K562 (cell line): ENCODE measurements around the gene SEC24C. TPM values are rescaled to one million over a fixed set of nuclear protein-coding genes. Genes with fewer than 3 reads are reported as not detected.

ENCODE experiments used
- CBX8 ChIP-seq: fragments of 200-600 bp; sonication (generic); IDR thresholded peaks from 2 replicates; pipeline ENCODE4 v1.6.1; 2012; ENCODE audit warnings: borderline replicate concordance, mixed run types, low read depth, mild to moderate bottlenecking, moderate library complexity, mixed read lengths, low read length, control low read depth, inconsistent platforms; ENCODE audit not compliant: poor library complexity, severe bottlenecking; ENCODE audit errors: extremely low read depth
- CHD4 ChIP-seq: fragments of 200-600 bp; sonication (generic); IDR thresholded peaks from 3 replicates; pipeline ENCODE4 v1.6.1; 2012; ENCODE audit warnings: low read depth, mild to moderate bottlenecking, mixed read lengths, low read length, inconsistent platforms; ENCODE audit not compliant: insufficient read depth, insufficient replicate concordance, poor library complexity, severe bottlenecking
- ETV1 ChIP-seq: fragments of 450-650 bp; conservative IDR thresholded peaks from 2 replicates; pipeline ENCODE4 v1.6.1; 2016; ENCODE audit warnings: missing genetic modification characterization, control low read depth, low read depth, missing compliant biosample characterization
- MLX ChIP-seq, 2 experiments: fragments of 450-650 bp in 1 of 2; sonication (generic) in 1 of 2; formaldehyde crosslinking; conservative IDR thresholded peaks; 2 replicates each; pipeline versions ENCODE4 v1.4.0 to v1.8.1; 2020 to 2022; ENCODE audit warnings: mild to moderate bottlenecking in 1 of 2, missing genetic modification reagents in 1 of 2
- NFE2L1 ChIP-seq: fragments of 450-650 bp; IDR thresholded peaks from 2 replicates; pipeline ENCODE4 v1.6.1; 2016; ENCODE audit warnings: missing genetic modification characterization, low read depth, mild to moderate bottlenecking, missing compliant biosample characterization, moderate library complexity, borderline replicate concordance
- NR3C1 ChIP-seq: sonication (generic); formaldehyde crosslinking; IDR thresholded peaks from 2 replicates; pipeline ENCODE4 v1.8.1; 2022; ENCODE audit warnings: missing genetic modification reagents
- PTBP1 ChIP-seq: fragments of 200-400 bp; formaldehyde crosslinking; IDR thresholded peaks from 2 replicates; pipeline ENCODE4 v1.6.1; 2017; ENCODE audit warnings: low read depth, low read length
- SMAD4 ChIP-seq: fragments of 250-450 bp; sonication (Bioruptor Pico); conservative IDR thresholded peaks from 2 replicates; pipeline ENCODE4 v1.8.0; 2021; ENCODE audit warnings: inconsistent platforms, mild to moderate bottlenecking, moderate library complexity
- SRSF3 ChIP-seq: fragments of 200-400 bp; formaldehyde crosslinking; IDR thresholded peaks from 2 replicates; pipeline ENCODE4 v1.6.1; 2016; ENCODE audit warnings: mild to moderate bottlenecking, low read length, moderate library complexity; ENCODE audit not compliant: insufficient read depth
- ZNF174 ChIP-seq: fragments of 250-450 bp; sonication (Bioruptor Pico); IDR thresholded peaks from 2 replicates; pipeline ENCODE4 v1.4.0; 2020; ENCODE audit warnings: mild to moderate bottlenecking
- ZNF277 ChIP-seq: fragments of 250-450 bp; sonication (Bioruptor Pico); IDR thresholded peaks from 2 replicates; pipeline ENCODE4 v1.8.0; 2022; ENCODE audit warnings: inconsistent platforms, mild to moderate bottlenecking, moderate library complexity, borderline replicate concordance
- ZNF398 ChIP-seq: fragments of 250-450 bp; sonication (Bioruptor Pico); IDR thresholded peaks from 2 replicates; pipeline ENCODE4 v1.8.0; 2021; ENCODE audit warnings: moderate library complexity, mild to moderate bottlenecking, inconsistent platforms
- ZNF766 ChIP-seq: fragments of 200-800 bp; sonication (Bioruptor generic); conservative IDR thresholded peaks from 2 replicates; pipeline ENCODE4 v1.6.1; 2016; ENCODE audit warnings: missing genetic modification characterization, missing compliant biosample characterization
- polyA plus RNA-seq, 8 experiments: library from polyadenylated mRNA; depleted of rRNA in 4 of 8; stranded (reverse) in 5 of 8; unstranded in 3 of 8; fragments of >200 nt; fragmentation: Nextera tagmentation in 2 of 8; fragmentation: Illumina TruSeq in 1 of 8; extraction: Ambion mirVana in 2 of 8; extraction: Trizol in 1 of 8; gene quantifications; 2 replicates each; pipeline versions ENCODE4 v1.2.1 to v1.2.3, GENCODE V29; 2011 to 2014; ENCODE audit warnings: inconsistent platforms in 1 of 8, missing spikeins in 1 of 8
- total RNA-seq, 7 experiments: library from RNA; depleted of rRNA in 6 of 7; stranded (reverse); fragments of >200 nt in 6 of 7; fragmentation: Illumina TruSeq in 2 of 7; extraction: Trizol in 2 of 7; gene quantifications; 2 replicates each; pipeline versions ENCODE4 v1.2.1 to v1.2.3, GENCODE V29; 2011 to 2021; ENCODE audit warnings: low replicate concordance in 1 of 7

Gene SEC24C
- total and polyA plus RNA-seq, 9 of the 15 experiments (the other 6 are each of a cell fraction or from before 2014, with no cell fraction given), result 19.0 to 115 (median 70.5) TPM

- TF ChIP-seq CBX8 (no peak), MLX (CRISPR knock-in tag; conservative IDR thresholded peaks at IDR 0.05) (peak in 1 of 2 experiments; percentile 88; a peak in 1 of 4 replicates), NR3C1 (CRISPR knock-in tag) (no peak), SRSF3 (no peak), ZNF398 (CRISPR knock-in tag) (peak; percentile 93), PTBP1 (no peak), ZNF766 (CRISPR knock-in tag) (peak; percentile 99), ZNF174 (CRISPR knock-in tag) (peak; percentile 87; the same call in 1 of the 2 replicates), ZNF277 (CRISPR knock-in tag) (no peak), NFE2L1 (tag) (peak; percentile 79), CHD4 (peak; percentile 18), ETV1 (tag) (peak; percentile 85), SMAD4 (CRISPR knock-in tag) (peak; percentile 99)
Observed at GRCh38 chr10:73743327-73743904, 756 bp upstream of the SEC24C start (continued).
